Occipital lobe (tissue), 2 donors: ENCODE data around the gene IL1RAPL2. TPM values are rescaled to one million over a fixed set of nuclear protein-coding genes. Genes with fewer than 3 reads are reported as not detected.
"Not testable (repeated sequence)": the region's sequence is repeated elsewhere in the genome, so short reads cannot be mapped to it uniquely, and the experiment has no call there.

ENCODE experiments used
- DNase-seq: peaks from one replicate; lab custom pipeline; 2025; lab: John Stamatoyannopoulos, UW
- total RNA-seq: library from RNA; depleted of rRNA; stranded (reverse); fragments of >200 nt; gene quantifications from one replicate; pipeline ENCODE4 v1.2.3, GENCODE V29; 2014

Gene IL1RAPL2
- total RNA-seq, 1 donor from 2014 or later, result 12.2 TPM

- no peak for DNase-seq
Measured at GRCh38 chrX:104670051-104670450, 104.1 kb downstream of the IL1RAPL2 start.

- DNase-seq, result not testable (repeated sequence)
Measured at GRCh38 chrX:104677517-104677916, 111.5 kb downstream of the IL1RAPL2 start.

- no peak for DNase-seq
Measured at GRCh38 chrX:104679175-104679574, 113.2 kb downstream of the IL1RAPL2 start.

- no peak for DNase-seq
Measured at GRCh38 chrX:104681214-104681613, 115.2 kb downstream of the IL1RAPL2 start.

GRCh38 chrX:104684077-104684476, 118.1 kb downstream of the IL1RAPL2 start:
- DNase-seq, result no peak

- DNase-seq, result no peak
Measured at GRCh38 chrX:104695593-104695992, 129.6 kb downstream of the IL1RAPL2 start.

GRCh38 chrX:104696667-104697066, 130.7 kb downstream of the IL1RAPL2 start:
- no peak for DNase-seq

- no peak for DNase-seq
Measured at GRCh38 chrX:104697294-104697693, 131.3 kb downstream of the IL1RAPL2 start.

GRCh38 chrX:104707042-104707441, 141.0 kb downstream of the IL1RAPL2 start:
- no peak for DNase-seq

- DNase-seq, result no peak
Measured at GRCh38 chrX:104707572-104707971, 141.6 kb downstream of the IL1RAPL2 start.

GRCh38 chrX:104712515-104712914, 146.5 kb downstream of the IL1RAPL2 start:
- no peak for DNase-seq

GRCh38 chrX:104721854-104722253, 155.9 kb downstream of the IL1RAPL2 start:
- no peak for DNase-seq

GRCh38 chrX:104728456-104728855, 162.5 kb downstream of the IL1RAPL2 start:
- no peak for DNase-seq

GRCh38 chrX:104742355-104742754, 176.4 kb downstream of the IL1RAPL2 start:
- DNase-seq, result no peak

GRCh38 chrX:104745152-104745551, 179.2 kb downstream of the IL1RAPL2 start:
- no peak for DNase-seq

GRCh38 chrX:104749951-104750610, 184.1 kb downstream of the IL1RAPL2 start:
- DNase-seq, result peak; percentile 1

GRCh38 chrX:104762641-104763040, 196.6 kb downstream of the IL1RAPL2 start:
- no peak for DNase-seq

GRCh38 chrX:104789784-104790183, 223.8 kb downstream of the IL1RAPL2 start:
- no peak for DNase-seq

- no peak for DNase-seq
Measured at GRCh38 chrX:104795804-104796203, 229.8 kb downstream of the IL1RAPL2 start.

- no peak for DNase-seq
Measured at GRCh38 chrX:104803219-104803618, 237.2 kb downstream of the IL1RAPL2 start.

GRCh38 chrX:104806346-104806745, 240.3 kb downstream of the IL1RAPL2 start:
- DNase-seq, result no peak

- DNase-seq, result no peak
Measured at GRCh38 chrX:104833401-104833800, 267.4 kb downstream of the IL1RAPL2 start.

GRCh38 chrX:104842646-104843045, 276.6 kb downstream of the IL1RAPL2 start:
- DNase-seq, result no peak

GRCh38 chrX:104852241-104852640, 286.2 kb downstream of the IL1RAPL2 start:
- DNase-seq, result no peak
